ENCODE data around the gene ANO4.
"Not testable (repeated sequence)": the region's sequence is repeated elsewhere in the genome, so short reads cannot be mapped to it uniquely, and the experiment has no call there.

DNA sequence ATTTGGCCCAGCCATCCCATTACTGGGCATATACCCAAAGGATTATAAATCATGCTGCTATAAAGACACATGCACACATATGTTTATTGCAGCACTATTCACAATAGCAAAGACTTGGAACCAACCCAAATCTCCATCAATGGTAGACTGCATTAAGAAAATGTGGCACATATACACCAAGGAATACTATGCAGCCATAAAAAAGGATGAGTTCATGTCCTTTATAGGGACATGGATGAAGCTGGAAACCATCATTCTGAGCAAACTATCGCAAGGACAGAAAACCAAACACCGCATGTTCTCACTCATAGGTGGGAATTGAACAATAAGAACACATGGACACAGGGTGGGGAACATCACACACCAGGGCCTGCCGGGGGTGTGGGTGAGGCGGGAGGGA is 295.6 kb downstream of the ANO4 start:
- TF ChIP-seq, protein P1, sequence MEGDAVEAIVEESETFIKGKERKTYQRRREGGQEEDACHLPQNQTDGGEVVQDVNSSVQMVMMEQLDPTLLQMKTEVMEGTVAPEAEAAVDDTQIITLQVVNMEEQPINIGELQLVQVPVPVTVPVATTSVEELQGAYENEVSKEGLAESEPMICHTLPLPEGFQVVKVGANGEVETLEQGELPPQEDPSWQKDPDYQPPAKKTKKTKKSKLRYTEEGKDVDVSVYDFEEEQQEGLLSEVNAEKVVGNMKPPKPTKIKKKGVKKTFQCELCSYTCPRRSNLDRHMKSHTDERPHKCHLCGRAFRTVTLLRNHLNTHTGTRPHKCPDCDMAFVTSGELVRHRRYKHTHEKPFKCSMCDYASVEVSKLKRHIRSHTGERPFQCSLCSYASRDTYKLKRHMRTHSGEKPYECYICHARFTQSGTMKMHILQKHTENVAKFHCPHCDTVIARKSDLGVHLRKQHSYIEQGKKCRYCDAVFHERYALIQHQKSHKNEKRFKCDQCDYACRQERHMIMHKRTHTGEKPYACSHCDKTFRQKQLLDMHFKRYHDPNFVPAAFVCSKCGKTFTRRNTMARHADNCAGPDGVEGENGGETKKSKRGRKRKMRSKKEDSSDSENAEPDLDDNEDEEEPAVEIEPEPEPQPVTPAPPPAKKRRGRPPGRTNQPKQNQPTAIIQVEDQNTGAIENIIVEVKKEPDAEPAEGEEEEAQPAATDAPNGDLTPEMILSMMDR (optimal IDR thresholded peaks at IDR 0.05 in 1 of 3, IDR thresholded peaks at IDR 0.05 in 1 of 3, conservative IDR thresholded peaks at IDR 0.05 in 1 of 3; ENCODE audit: extremely low read depth in 1 of 3, insufficient read depth in 2 of 3, low read length in 3 of 3) = not testable (repeated sequence)
- TF ChIP-seq EZH2 (IDR thresholded peaks at IDR 0.05; ENCODE audit: low read length) = not testable (repeated sequence)

Data from keratinocyte (primary cell).